ENCODE measurements around the gene AIMP1. TPM values are rescaled to one million over a fixed set of nuclear protein-coding genes. Genes with fewer than 3 reads are reported as not detected.
A peak's percentile ranks its signal among the peaks of the same experiment; 100 is the strongest.

Gene AIMP1
- total and polyA plus RNA-seq, 2 of the 13 experiments (the other 11 are each of a cell fraction or from before 2014, with no cell fraction given), result 28.6 to 82.9 TPM

- BruUV-seq (replicated peaks), result no TSS peak
- ATAC-seq, result no peak
- no peak for TF ChIP-seq ZNF580 (CRISPR knock-in tag; IDR thresholded peaks at IDR 0.05; ENCODE audit: borderline replicate concordance, low read depth)
- no peak for TF ChIP-seq TFE3 (CRISPR knock-in tag; IDR thresholded peaks at IDR 0.05)
- TF ChIP-seq POGZ (CRISPR knock-in tag; IDR thresholded peaks at IDR 0.05), result no peak
- TF ChIP-seq ZNF609 (CRISPR knock-in tag; IDR thresholded peaks at IDR 0.05; ENCODE audit: borderline replicate concordance), result no peak
- TF ChIP-seq TFDP2 (CRISPR knock-in tag; IDR thresholded peaks at IDR 0.05), result no peak
- peak; percentile 39; the same call in 1 of the 2 replicates for TF ChIP-seq CEBPB (IDR thresholded peaks at IDR 0.05; ENCODE audit: borderline replicate concordance, low read depth, low read length)
- TF ChIP-seq SAFB2 (CRISPR knock-in tag; IDR thresholded peaks at IDR 0.05; ENCODE audit: borderline replicate concordance, low read depth), result no peak
- no peak for DNase-seq (ENCODE audit: low spot score)
- ChIA-PET POLR2A (interaction anchor here (1.3 kb wide), 1 partner anchor 31 kb away, joined by 3 read pairs; no protein-coding TSS in a partner anchor), CTCF (ENCODE audit: low intra/inter-chr PET ratio, low total read pairs) (no interaction called here)
- peaks cover 9 to 33% of the 10 kb centered on the region in 2 experiments for H3K36me3 ChIP-seq (replicated peaks in 1 of 2; ENCODE audit: control insufficient read depth in 1 of 2, insufficient read depth in 2 of 2, low read length in 2 of 2)
- no peak overlapping the region for H3K4me3 ChIP-seq (replicated peaks in 1 of 3; ENCODE audit: insufficient read depth in 1 of 3, low read depth in 2 of 3, low read length in 3 of 3)
- no peak overlapping the region for H3K4me2 ChIP-seq (ENCODE audit: low read depth, low read length)
- H3K9ac ChIP-seq (ENCODE audit: insufficient read depth, low read depth, low read length), result no peak overlapping the region
- H4K20me1 ChIP-seq (ENCODE audit: insufficient read depth, low read length), result no peaks in the 10 kb centered on the region
- in situ Hi-C loops (cut with HindIII; ENCODE audit: extremely low pct_ligation_motif_present, low pct_unique_long_range_greater_than_20kb), result no loop called here
- WGBS (ENCODE audit: low lambda C conversion rate), result 94% methylated on average over 2 of the region's 2 CpGs
- H3K27me3 ChIP-seq (ENCODE audit: control insufficient read depth in 1 of 2, insufficient read depth in 2 of 2, low read length in 2 of 2), result no peaks in the 10 kb centered on the region
- no peak overlapping the region for H3K27ac ChIP-seq (ENCODE audit: extremely low read length, insufficient read depth, low read length)
- no peak overlapping the region for H2AFZ ChIP-seq (ENCODE audit: low read length)
- H3K4me1 ChIP-seq (ENCODE audit: insufficient read depth, low read length), result peaks cover 31% of the 10 kb centered on the region
- peaks cover 47% of the 10 kb centered on the region for H3K79me2 ChIP-seq (ENCODE audit: insufficient read depth, low read length)
- intact Hi-C loops (cut with micrococcal nuclease; ENCODE audit: unreplicated experiment), result no loop called here
- no peak for FAIRE-seq
- no peaks in the 10 kb centered on the region for H3K9me3 ChIP-seq (ENCODE audit: low read length)
Observed at GRCh38 chr4:106289737-106290136, 26.6 kb upstream of the AIMP1 start.

All from HepG2 (cell line).